Uterus (tissue), 4 donors: ENCODE results near the gene MED26. TPM values are rescaled to one million over a fixed set of nuclear protein-coding genes. Genes with fewer than 3 reads are reported as not detected.
"Not testable (repeated sequence)": the region's sequence is repeated elsewhere in the genome, so short reads cannot be mapped to it uniquely, and the experiment has no call there.

Experiments
- DNase-seq, 2 donors: peaks; one replicate each; pipeline ENCODE4 v3.0.0-alpha.2; 2019 to 2020
- H3K27ac ChIP-seq, 2 donors: fragments of 200-600 bp; sonication (generic); 1 replicate in 1 of 2; 2 replicates in 1 of 2; pipeline ENCODE4 v1.5.1; 2016 to 2018
- H3K27me3 ChIP-seq, 2 donors: fragments of 200-600 bp; sonication (generic); one replicate each; pipeline ENCODE4 v1.5.1; 2018 to 2019; ENCODE audit warnings: control low read depth in 1 of 2
- H3K36me3 ChIP-seq, 2 donors: fragments of 200-600 bp; sonication (generic); one replicate each; pipeline ENCODE4 v1.5.1; 2019; ENCODE audit warnings: control low read depth in 1 of 2
- H3K4me1 ChIP-seq, 2 donors: fragments of 200-600 bp; sonication (generic); one replicate each; pipeline ENCODE4 v1.5.1; 2018 to 2019; ENCODE audit warnings: control low read depth in 1 of 2
- H3K4me3 ChIP-seq, 2 donors: fragments of 200-600 bp; sonication (generic); 1 replicate in 1 of 2; 2 replicates in 1 of 2; pipeline ENCODE4 v1.5.1; 2018 to 2019; ENCODE audit warnings: mild to moderate bottlenecking in 1 of 2
- H3K9me3 ChIP-seq, 2 donors: fragments of 200-600 bp; sonication (generic); one replicate each; pipeline ENCODE4 v1.5.1; 2019; ENCODE audit warnings: control low read depth in 1 of 2
- CTCF ChIP-seq, 4 experiments: fragments of 200-600 bp in 2 of 4; fragments of 450-650 bp in 2 of 4; sonication (generic) in 2 of 4; IDR thresholded peaks; one replicate each; pipeline ENCODE4 v1.5.1; 2016 to 2019; ENCODE audit warnings: antibody characterized with exemption in 4 of 4, mild to moderate bottlenecking in 2 of 4, moderate library complexity in 1 of 4
- POLR2A ChIP-seq, 2 donors: fragments of 450-650 bp; IDR thresholded peaks; one replicate each; pipeline ENCODE4 v1.6.1; 2016; ENCODE audit warnings: antibody characterized with exemption in 2 of 2, mild to moderate bottlenecking in 1 of 2, moderate library complexity in 1 of 2
- intact Hi-C: fragments of 100-400 bp; cut with DNase I; formaldehyde crosslinking; loops from one replicate; pipeline ENCODE4 v1.15.1; 2023; ENCODE audit warnings: low total_unique reads
- total RNA-seq, 4 donors: library from RNA; depleted of rRNA in 3 of 4; stranded (reverse); fragments of >200 nt in 3 of 4; gene quantifications; one replicate each; pipeline versions ENCODE4 v1.1.0 to v1.2.4, GENCODE V29; 2014 to 2023
- donor health status: DM: yes; HTN: yes; CAD: no.

MED26 gene
- total RNA-seq, 4 donors from 2014 or later: 1.5 to 13.5 (median 3.6) TPM

GRCh38 chr19:16559780-16560276, 68.2 kb downstream of the MED26 start:
- H3K9me3 ChIP-seq: no peaks in the 10 kb centered on the region
- no peak overlapping the region for H3K27ac ChIP-seq
- intact Hi-C loops: no loop called here
- H3K4me1 ChIP-seq: no peaks in the 10 kb centered on the region
- TF ChIP-seq CTCF (IDR thresholded peaks at IDR 0.05) (no peak), POLR2A (IDR thresholded peaks at IDR 0.05) (no peak)
- no peaks in the 10 kb centered on the region for H3K27me3 ChIP-seq
- no peak for DNase-seq
- H3K36me3 ChIP-seq: no peaks in the 10 kb centered on the region
- H3K4me3 ChIP-seq: no peak overlapping the region

GRCh38 chr19:16554776-16555175, 73.2 kb downstream of the MED26 start:
- Histone ChIP-seq H3K27me3 (no peaks in the 10 kb centered on the region), H3K36me3 (no peaks in the 10 kb centered on the region), H3K9me3 (no peaks in the 10 kb centered on the region), H3K27ac (no peak overlapping the region), H3K4me1 (no peaks in the 10 kb centered on the region), H3K4me3 (no peak overlapping the region)
- no peak for DNase-seq
- no peak for TF ChIP-seq POLR2A (IDR thresholded peaks at IDR 0.05)
- no peak for TF ChIP-seq CTCF (IDR thresholded peaks at IDR 0.05)
- intact Hi-C loops: no loop called here

GRCh38 chr19:16551902-16552301, 76.1 kb downstream of the MED26 start:
- intact Hi-C loops: not testable (repeated sequence)

GRCh38 chr19:16548956-16549355, 79.0 kb downstream of the MED26 start:
- Histone ChIP-seq H3K27ac (no peak overlapping the region), H3K27me3 (no peaks in the 10 kb centered on the region), H3K4me3 (no peak overlapping the region), H3K9me3 (no peaks in the 10 kb centered on the region), H3K4me1 (no peaks in the 10 kb centered on the region), H3K36me3 (no peaks in the 10 kb centered on the region)
- TF ChIP-seq CTCF (IDR thresholded peaks at IDR 0.05) (no peak), POLR2A (IDR thresholded peaks at IDR 0.05) (no peak)
- intact Hi-C loops: no loop called here
- no peak for DNase-seq

More at GRCh38 chr19:16551902-16552301, 76.1 kb downstream of the MED26 start:
- not testable (repeated sequence) for DNase-seq, H3K27me3 ChIP-seq, H3K4me1 ChIP-seq, H3K27ac ChIP-seq, H3K9me3 ChIP-seq, H3K36me3 ChIP-seq, H3K4me3 ChIP-seq

- TF ChIP-seq POLR2A (IDR thresholded peaks at IDR 0.05): no peak
- no peak for TF ChIP-seq CTCF (IDR thresholded peaks at IDR 0.05)
- H3K9me3 ChIP-seq: no peaks in the 10 kb centered on the region
- H3K27me3 ChIP-seq: no peaks in the 10 kb centered on the region
- H3K27ac ChIP-seq: no peak overlapping the region
- no peaks in the 10 kb centered on the region for H3K36me3 ChIP-seq
- intact Hi-C loops: no loop called here
- H3K4me3 ChIP-seq: no peak overlapping the region
- peaks cover 11 to 18% of the 10 kb centered on the region in 2 donors for H3K4me1 ChIP-seq
- no peak for DNase-seq
These were observed 83.4 kb downstream of the MED26 start for GRCh38 chr19:16544473-16545231.

- H3K9me3 ChIP-seq, H3K36me3 ChIP-seq, intact Hi-C loops, DNase-seq, H3K27me3 ChIP-seq, H3K4me3 ChIP-seq, H3K27ac ChIP-seq: not testable (repeated sequence)
- peaks cover 14 to 18% of the 10 kb centered on the region in 2 donors for H3K4me1 ChIP-seq
These were observed 84.3 kb downstream of the MED26 start for GRCh38 chr19:16543734-16544133.
